Stimulated activated CD4-positive, alpha-beta T cell treated with anti-CD3 and anti-CD28 coated beads, Interleukin-15, amount 100 ng/mL, for 1 hour (primary cell): ENCODE results near the gene BATF.
A peak's percentile ranks its signal among the peaks of the same experiment; 100 is the strongest.

ENCODE experiments used
- DNase-seq, 2 donors: peaks; one replicate each; pipeline ENCODE4 v3.0.0-alpha.2; 2020; ENCODE audit warnings: low read depth in 1 of 2, low spot score in 1 of 2

Gene BATF

GRCh38 chr14:75531660-75532317 is 9.5 kb downstream of the BATF start:
- no peak for DNase-seq

- DNase-seq = no peak
Observed at GRCh38 chr14:75533791-75534555, 11.7 kb downstream of the BATF start.

GRCh38 chr14:75535164-75535898 is 13.1 kb downstream of the BATF start:
- DNase-seq = no peak

GRCh38 chr14:75537071-75537470 is 14.8 kb downstream of the BATF start:
- DNase-seq = no peak

GRCh38 chr14:75539162-75539560 is 16.9 kb downstream of the BATF start:
- no peak for DNase-seq

GRCh38 chr14:75539561-75540478 is 17.6 kb downstream of the BATF start:
- DNase-seq = peak in 1 of 2 donors; percentile 21

- DNase-seq = no peak
Observed at GRCh38 chr14:75540479-75540851, 18.2 kb downstream of the BATF start.

- peak; percentile 56 to 68 for DNase-seq
Observed at GRCh38 chr14:75542588-75543091, 20.4 kb downstream of the BATF start.

- DNase-seq = no peak
Observed at GRCh38 chr14:75543253-75543652, 21.0 kb downstream of the BATF start.

GRCh38 chr14:75543786-75544185 is 21.5 kb downstream of the BATF start:
- DNase-seq = no peak

GRCh38 chr14:75545907-75546306 is 23.6 kb downstream of the BATF start:
- no peak for DNase-seq

GRCh38 chr14:75547552-75548250 is 25.4 kb downstream of the BATF start:
- DNase-seq = no peak

- DNase-seq = no peak
Observed at GRCh38 chr14:75548544-75548943, 26.3 kb downstream of the BATF start.

- DNase-seq = no peak
Observed at GRCh38 chr14:75549169-75549568, 26.9 kb downstream of the BATF start.

GRCh38 chr14:75551021-75551420 is 28.8 kb downstream of the BATF start:
- no peak for DNase-seq

- no peak for DNase-seq
Observed at GRCh38 chr14:75553157-75553556, 30.9 kb downstream of the BATF start.

- no peak for DNase-seq
Observed at GRCh38 chr14:75553761-75554364, 31.6 kb downstream of the BATF start.

GRCh38 chr14:75554482-75554881 is 32.2 kb downstream of the BATF start:
- no peak for DNase-seq

GRCh38 chr14:75558440-75558839 is 36.2 kb downstream of the BATF start:
- no peak for DNase-seq

GRCh38 chr14:75559045-75559444 is 36.8 kb downstream of the BATF start:
- no peak for DNase-seq
